KMS-11 (cell line): ENCODE results near the gene OSCP1.
"Not testable (repeated sequence)": the region's sequence is repeated elsewhere in the genome, so short reads cannot be mapped to it uniquely, and the experiment has no call there.

Experiments
- H2AFZ ChIP-seq: fragments of 200-600 bp; sonication (generic); 2 replicates; pipeline ENCODE4 v1.6.1; 2016; ENCODE audit warnings: antibody characterized with exemption, mixed run types, low read depth
- H3K27ac ChIP-seq: fragments of 200-600 bp; sonication (generic); 2 replicates; pipeline ENCODE4 v1.6.1; 2016; ENCODE audit warnings: mild to moderate bottlenecking, mixed run types
- H3K27me3 ChIP-seq: fragments of 200-600 bp; sonication (generic); 2 replicates; pipeline ENCODE4 v1.6.1; 2017; ENCODE audit warnings: mild to moderate bottlenecking, low read depth, mixed run types, moderate library complexity; ENCODE audit not compliant: insufficient read depth
- H3K36me3 ChIP-seq: fragments of 200-600 bp; sonication (generic); 2 replicates; pipeline ENCODE4 v1.6.1; 2017; ENCODE audit warnings: mild to moderate bottlenecking, mixed run types; ENCODE audit not compliant: insufficient read depth
- H3K4me1 ChIP-seq: fragments of 200-600 bp; sonication (generic); 2 replicates; pipeline ENCODE4 v1.6.1; 2016; ENCODE audit warnings: mild to moderate bottlenecking, low read depth, mixed run types; ENCODE audit not compliant: poor library complexity, severe bottlenecking
- H3K4me2 ChIP-seq: fragments of 200-600 bp; sonication (generic); 2 replicates; pipeline ENCODE4 v1.7.0; 2016; ENCODE audit warnings: mild to moderate bottlenecking, mixed run types
- H3K4me3 ChIP-seq: fragments of 200-600 bp; sonication (generic); IDR thresholded peaks from 2 replicates; pipeline ENCODE4 v1.6.1; 2017; ENCODE audit warnings: low read depth, low read length, mixed read lengths; ENCODE audit not compliant: insufficient read depth
- H3K79me2 ChIP-seq: fragments of 200-600 bp; sonication (generic); 2 replicates; pipeline ENCODE4 v1.6.1; 2016; ENCODE audit warnings: low read depth, mixed run types; ENCODE audit not compliant: insufficient read depth
- H3K9ac ChIP-seq: fragments of 200-600 bp; sonication (generic); 2 replicates; pipeline ENCODE4 v1.6.1; 2016; ENCODE audit warnings: mild to moderate bottlenecking, mixed run types
- H4K20me1 ChIP-seq: fragments of 200-600 bp; sonication (generic); 2 replicates; pipeline ENCODE4 v1.6.1; 2016; ENCODE audit warnings: mild to moderate bottlenecking, mixed run types; ENCODE audit not compliant: insufficient read depth
- CTCF ChIP-seq: fragments of 200-600 bp; sonication (generic); conservative IDR thresholded peaks from 2 replicates; pipeline ENCODE4 v1.6.1; 2017; ENCODE audit warnings: low read depth, mild to moderate bottlenecking, antibody characterized with exemption, low read length, moderate library complexity, mixed read lengths

OSCP1 gene

GRCh38 chr1:36481091-36481490, 30.8 kb upstream of the OSCP1 start:
- no peak overlapping the region for H2AFZ ChIP-seq
- no peak overlapping the region for H3K4me2 ChIP-seq

GRCh38 chr1:36480161-36480560, 29.9 kb upstream of the OSCP1 start:
- H3K4me2 ChIP-seq: no peak overlapping the region
- H3K4me1 ChIP-seq: peaks cover 2% of the 10 kb centered on the region
- no peak overlapping the region for H3K27ac ChIP-seq
- H2AFZ ChIP-seq: no peak overlapping the region
- no peaks in the 10 kb centered on the region; the same call in 1 of the 2 replicates for H3K27me3 ChIP-seq
- no peaks in the 10 kb centered on the region for H3K79me2 ChIP-seq
- no peak overlapping the region for H3K9ac ChIP-seq
- H4K20me1 ChIP-seq: no peaks in the 10 kb centered on the region
- H3K4me3 ChIP-seq: no peak overlapping the region
- TF ChIP-seq CTCF: no peak
- H3K36me3 ChIP-seq: no peaks in the 10 kb centered on the region

More at GRCh38 chr1:36481091-36481490, 30.8 kb upstream of the OSCP1 start:
- Histone ChIP-seq H3K27ac (no peak overlapping the region), H3K9ac (no peak overlapping the region), H3K4me3 (no peak overlapping the region), H3K27me3 (no peaks in the 10 kb centered on the region; the same call in 1 of the 2 replicates), H4K20me1 (no peaks in the 10 kb centered on the region), H3K36me3 (no peaks in the 10 kb centered on the region), H3K4me1 (no peaks in the 10 kb centered on the region), H3K79me2 (no peaks in the 10 kb centered on the region)
- TF ChIP-seq CTCF: no peak

- Histone ChIP-seq H3K4me2 (no peak overlapping the region), H3K4me3 (no peak overlapping the region), H3K79me2 (no peaks in the 10 kb centered on the region)
These were observed 29.3 kb upstream of the OSCP1 start for GRCh38 chr1:36479505-36480051.

GRCh38 chr1:36477615-36478014, 27.4 kb upstream of the OSCP1 start:
- H2AFZ ChIP-seq, H3K4me3 ChIP-seq, H3K9ac ChIP-seq, H3K36me3 ChIP-seq, H3K79me2 ChIP-seq, H3K27ac ChIP-seq, H4K20me1 ChIP-seq, H3K27me3 ChIP-seq, H3K4me2 ChIP-seq: not testable (repeated sequence)
- peaks cover 23% of the 10 kb centered on the region for H3K4me1 ChIP-seq

More at GRCh38 chr1:36479505-36480051, 29.3 kb upstream of the OSCP1 start:
- Histone ChIP-seq H3K27me3 (no peaks in the 10 kb centered on the region; the same call in 1 of the 2 replicates), H2AFZ (no peak overlapping the region), H3K9ac (no peak overlapping the region), H3K4me1 (peaks cover 8% of the 10 kb centered on the region), H4K20me1 (no peaks in the 10 kb centered on the region), H3K27ac (no peak overlapping the region), H3K36me3 (no peaks in the 10 kb centered on the region)
- no peak for TF ChIP-seq CTCF

- Histone ChIP-seq H3K79me2 (no peaks in the 10 kb centered on the region), H4K20me1 (no peaks in the 10 kb centered on the region), H3K4me2 (no peak overlapping the region), H3K36me3 (no peaks in the 10 kb centered on the region), H3K4me1 (peaks cover 23% of the 10 kb centered on the region), H3K9ac (no peak overlapping the region), H3K4me3 (no peak overlapping the region), H2AFZ (no peak overlapping the region), H3K27ac (no peak overlapping the region), H3K27me3 (no peaks in the 10 kb centered on the region)
- no peak for TF ChIP-seq CTCF
These were observed 26.7 kb upstream of the OSCP1 start for GRCh38 chr1:36476945-36477344.
